Epithelial cell of umbilical artery (primary cell): ENCODE results near the gene UXS1. TPM values are rescaled to one million over a fixed set of nuclear protein-coding genes. Genes with fewer than 3 reads are reported as not detected.

Experiments used
- total RNA-seq: library from RNA; depleted of rRNA; stranded (reverse); fragments of >200 nt; gene quantifications from 2 replicates; pipeline ENCODE4 v1.2.3, GENCODE V29; 2014

Gene UXS1
- total RNA-seq, result 33.6 and 37.0 TPM in 2 replicates

GRCh38 chr2:106193977-106194778 is at the start of gene UXS1:
TSS of gene UXS1 (minus strand) at chr2:106194301. CDS start at chr2:106194241, 60 bp downstream.

